Activated CD8-positive, alpha-beta memory T cell treated with anti-CD3 and anti-CD28 coated beads, Interleukin-2, amount 10 ng/mL, durations not matched to agents 7 days and 5 days (primary cell): ENCODE results near the gene TPT1. TPM values are rescaled to one million over a fixed set of nuclear protein-coding genes. Genes with fewer than 3 reads are reported as not detected.
A peak's percentile ranks its signal among the peaks of the same experiment; 100 is the strongest.
"Not testable (repeated sequence)": the region's sequence is repeated elsewhere in the genome, so short reads cannot be mapped to it uniquely, and the experiment has no call there.

Experiments used
- ATAC-seq: fragments of 150-1000 bp; cut with Tn5 transposase; one replicate; pipeline ENCODE4 v1.10.0; 2021; ENCODE audit warnings: moderate library complexity
- CTCF ChIA-PET: fragments of 350-600 bp; sonication (Branson Sonifier 250); formaldehyde crosslinking; loops from one replicate; lab custom pipeline; 2021; ENCODE audit warnings: antibody characterized with exemption; lab: Charles Lee
- DNase-seq: peaks from one replicate; pipeline ENCODE4 v3.0.0-alpha.2; 2020
- H3K27ac Mint-ChIP-seq: one replicate; pipeline ENCODE4 v1.8.0; 2021; ENCODE audit warnings: mild to moderate bottlenecking, mixed read lengths
- H3K27me3 Mint-ChIP-seq: one replicate; pipeline ENCODE4 v1.8.0; 2021; ENCODE audit warnings: mixed read lengths
- H3K36me3 Mint-ChIP-seq: one replicate; pipeline ENCODE4 v1.8.0; 2021; ENCODE audit warnings: mild to moderate bottlenecking, mixed read lengths
- H3K4me1 Mint-ChIP-seq: one replicate; pipeline ENCODE4 v1.8.0; 2021; ENCODE audit warnings: mixed read lengths
- H3K4me3 Mint-ChIP-seq: one replicate; pipeline ENCODE4 v1.8.0; 2021; ENCODE audit warnings: mild to moderate bottlenecking, moderate library complexity, mixed read lengths
- H3K9me3 Mint-ChIP-seq: one replicate; pipeline ENCODE4 v1.8.0; 2022; ENCODE audit warnings: low read depth, mixed read lengths
- total RNA-seq, 2 experiments: library from RNA; stranded (reverse); gene quantifications; one replicate each; pipeline ENCODE4 v1.2.3, GENCODE V29; 2021

The TPT1 gene
- total RNA-seq, 2 experiments from 2014 or later, result 3,114 to 3,198 TPM

GRCh38 chr13:45376651-45377050, 35.7 kb upstream of the TPT1 start:
- CTCF ChIA-PET, H3K27me3 Mint-ChIP-seq, H3K36me3 Mint-ChIP-seq, H3K27ac Mint-ChIP-seq, H3K4me1 Mint-ChIP-seq, DNase-seq, H3K9me3 Mint-ChIP-seq, ATAC-seq, H3K4me3 Mint-ChIP-seq: not testable (repeated sequence)

GRCh38 chr13:45374917-45375316, 33.9 kb upstream of the TPT1 start:
- no peaks in the 10 kb centered on the region for H3K27me3 Mint-ChIP-seq
- no peak overlapping the region for H3K4me3 Mint-ChIP-seq
- CTCF ChIA-PET, result no interaction called here
- H3K36me3 Mint-ChIP-seq, result no peaks in the 10 kb centered on the region
- ATAC-seq (no peak), DNase-seq (no peak)
- H3K4me1 Mint-ChIP-seq, result peaks cover 9% of the 10 kb centered on the region
- H3K9me3 Mint-ChIP-seq, result no peaks in the 10 kb centered on the region
- no peak overlapping the region for H3K27ac Mint-ChIP-seq

GRCh38 chr13:45373162-45373547, 32.2 kb upstream of the TPT1 start:
- Mint-ChIP-seq H3K27me3 (no peaks in the 10 kb centered on the region), H3K36me3 (peaks cover 3% of the 10 kb centered on the region), H3K9me3 (no peaks in the 10 kb centered on the region), H3K4me1 (peaks cover 19% of the 10 kb centered on the region), H3K27ac (no peak overlapping the region), H3K4me3 (no peak overlapping the region)
- CTCF ChIA-PET, result interaction anchor here (1.5 to 7.4 kb wide), 5 partner anchors 10 to 32 kb away, joined by 3 to 52 read pairs (median 6); partner anchors contain the start of gene TPT1
- DNase-seq (no peak), ATAC-seq (no peak)

GRCh38 chr13:45372189-45373161, 31.5 kb upstream of the TPT1 start:
- Mint-ChIP-seq H3K27me3 (no peaks in the 10 kb centered on the region), H3K4me1 (peaks cover 26% of the 10 kb centered on the region), H3K36me3 (peaks cover 3% of the 10 kb centered on the region), H3K4me3 (no peak overlapping the region), H3K9me3 (no peaks in the 10 kb centered on the region), H3K27ac (no peak overlapping the region)
- DNase-seq (no peak), ATAC-seq (no peak)
- CTCF ChIA-PET, result interaction anchor here (0.7 to 8.0 kb wide), 13 partner anchors 10 to 342 kb away, joined by 3 to 108 read pairs (median 6); partner anchors contain the start of genes SLC25A30 and TPT1

GRCh38 chr13:45370922-45371406, 30.0 kb upstream of the TPT1 start:
- Mint-ChIP-seq H3K27me3 (no peaks in the 10 kb centered on the region), H3K27ac (no peak overlapping the region), H3K4me1 (peaks cover 35% of the 10 kb centered on the region), H3K9me3 (no peaks in the 10 kb centered on the region), H3K36me3 (peaks cover 4% of the 10 kb centered on the region), H3K4me3 (no peak overlapping the region)
- DNase-seq, result peak; percentile 55
- ATAC-seq, result no peak
- CTCF ChIA-PET, result interaction anchor here (0.6 to 8.0 kb wide), 29 partner anchors 13 to 800 kb away, joined by 3 to 108 read pairs (median 4); partner anchors contain the start of genes COG3, SLC25A30 and TPT1

GRCh38 chr13:45369116-45369515, 28.1 kb upstream of the TPT1 start:
- Mint-ChIP-seq H3K36me3 (peaks cover 9% of the 10 kb centered on the region), H3K27ac (peak overlapping the region; percentile 42), H3K27me3 (no peaks in the 10 kb centered on the region), H3K4me3 (no peak overlapping the region), H3K9me3 (peaks cover under 1% of the 10 kb centered on the region), H3K4me1 (peaks cover 42% of the 10 kb centered on the region)
- CTCF ChIA-PET, result interaction anchor here (0.7 to 8.0 kb wide), 6 partner anchors 12 to 141 kb away, joined by 3 to 108 read pairs (median 23); partner anchors contain the start of gene TPT1
- no peak for DNase-seq
- no peak for ATAC-seq

GRCh38 chr13:45368571-45368970, 27.6 kb upstream of the TPT1 start:
- peak overlapping the region; percentile 94 for H3K27ac Mint-ChIP-seq

GRCh38 chr13:45368005-45368404, 27.0 kb upstream of the TPT1 start:
- Mint-ChIP-seq H3K9me3 (peaks cover 6% of the 10 kb centered on the region), H3K4me1 (peaks cover 51% of the 10 kb centered on the region), H3K27me3 (no peaks in the 10 kb centered on the region), H3K4me3 (no peak overlapping the region), H3K36me3 (peaks cover 17% of the 10 kb centered on the region), H3K27ac (peak overlapping the region; percentile 94)
- ATAC-seq (no peak), DNase-seq (no peak)
- CTCF ChIA-PET, result interaction anchor here (0.8 to 8.0 kb wide), 6 partner anchors 11 to 122 kb away, joined by 3 to 108 read pairs (median 12); partner anchors contain the start of genes COG3 and TPT1

More at GRCh38 chr13:45368571-45368970, 27.6 kb upstream of the TPT1 start:
- ATAC-seq (no peak), DNase-seq (no peak)
- Mint-ChIP-seq H3K4me3 (no peak overlapping the region), H3K27me3 (no peaks in the 10 kb centered on the region), H3K4me1 (peaks cover 46% of the 10 kb centered on the region), H3K36me3 (peaks cover 14% of the 10 kb centered on the region), H3K9me3 (peaks cover 6% of the 10 kb centered on the region)
- CTCF ChIA-PET, result interaction anchor here (0.8 to 8.0 kb wide), 5 partner anchors 11 to 122 kb away, joined by 3 to 108 read pairs (median 19); partner anchors contain the start of gene TPT1

- H3K27me3 Mint-ChIP-seq, result no peaks in the 10 kb centered on the region
- DNase-seq (peak; percentile 97), ATAC-seq (peak; percentile 100)
- H3K9me3 Mint-ChIP-seq, result peaks cover 6% of the 10 kb centered on the region
- H3K4me3 Mint-ChIP-seq, result peak overlapping the region; percentile 35
- peaks cover 22% of the 10 kb centered on the region for H3K36me3 Mint-ChIP-seq
- H3K27ac Mint-ChIP-seq, result peak overlapping the region; percentile 94
- CTCF ChIA-PET, result interaction anchor here (0.8 to 8.0 kb wide), 5 partner anchors 10 to 97 kb away, joined by 3 to 108 read pairs (median 19); partner anchors contain the start of genes COG3 and TPT1
- H3K4me1 Mint-ChIP-seq, result peaks cover 58% of the 10 kb centered on the region
Measured at GRCh38 chr13:45367358-45367757, 26.4 kb upstream of the TPT1 start.

- CTCF ChIA-PET, result interaction anchor here (4.9 to 8.0 kb wide), 2 partner anchors 8 to 30 kb away, joined by 19 to 108 read pairs; no protein-coding TSS in a partner anchor
- peaks cover 61% of the 10 kb centered on the region for H3K4me1 Mint-ChIP-seq
- H3K9me3 Mint-ChIP-seq, result peaks cover 6% of the 10 kb centered on the region
- no peaks in the 10 kb centered on the region for H3K27me3 Mint-ChIP-seq
- no peak overlapping the region for H3K4me3 Mint-ChIP-seq
- ATAC-seq, result no peak
- peaks cover 29% of the 10 kb centered on the region for H3K36me3 Mint-ChIP-seq
- no peak for DNase-seq
- no peak overlapping the region for H3K27ac Mint-ChIP-seq
Measured at GRCh38 chr13:45365558-45365885, 24.5 kb upstream of the TPT1 start.

GRCh38 chr13:45364876-45365557, 24.0 kb upstream of the TPT1 start:
- Mint-ChIP-seq H3K36me3 (peaks cover 34% of the 10 kb centered on the region), H3K27ac (peak overlapping the region; percentile 40), H3K9me3 (peaks cover 6% of the 10 kb centered on the region), H3K4me3 (no peak overlapping the region), H3K4me1 (peaks cover 61% of the 10 kb centered on the region), H3K27me3 (no peaks in the 10 kb centered on the region)
- CTCF ChIA-PET, result interaction anchor here (4.9 to 8.0 kb wide), 2 partner anchors 8 to 31 kb away, joined by 19 to 108 read pairs; no protein-coding TSS in a partner anchor
- no peak for DNase-seq
- ATAC-seq, result no peak

GRCh38 chr13:45362939-45363338, 22.0 kb upstream of the TPT1 start:
- peaks cover 55% of the 10 kb centered on the region for H3K4me1 Mint-ChIP-seq

More at GRCh38 chr13:45362939-45363338, 22.0 kb upstream of the TPT1 start:
- CTCF ChIA-PET, result interaction anchor here (0.5 to 1.4 kb wide), 4 partner anchors 9 to 104 kb away, joined by 3 to 6 read pairs (median 4); no protein-coding TSS in a partner anchor
- ATAC-seq (peak; percentile 11), DNase-seq (peak; percentile 51)
- H3K4me3 Mint-ChIP-seq, result no peak overlapping the region
- H3K9me3 Mint-ChIP-seq, result peaks cover 6% of the 10 kb centered on the region
- peak overlapping the region; percentile 67 for H3K27ac Mint-ChIP-seq
- H3K36me3 Mint-ChIP-seq, result peaks cover 42% of the 10 kb centered on the region
- H3K27me3 Mint-ChIP-seq, result no peaks in the 10 kb centered on the region
